H9 (cell line): ENCODE results near the gene EGR4. TPM values are rescaled to one million over a fixed set of nuclear protein-coding genes. Genes with fewer than 3 reads are reported as not detected.

Experiments used
- DNase-seq: peaks from one replicate; pipeline ENCODE4 v3.0.0-alpha.2; 2017
- H2AFZ ChIP-seq: one replicate; pipeline ENCODE4 v1.6.1; 2013; ENCODE audit warnings: mild to moderate bottlenecking, low read length, control low read depth, moderate library complexity
- H2AK5ac ChIP-seq: 2 replicates; pipeline ENCODE4 v1.6.1; 2013; ENCODE audit warnings: low read length, control low read depth, mixed read lengths; ENCODE audit not compliant: insufficient read length
- H2BK120ac ChIP-seq: one replicate; pipeline ENCODE4 v1.6.1; 2013; ENCODE audit warnings: low read depth, mild to moderate bottlenecking, low read length, control low read depth, inconsistent platforms; ENCODE audit not compliant: poor library complexity, severe bottlenecking
- H2BK12ac ChIP-seq: 2 replicates; pipeline ENCODE4 v1.6.1; 2013; ENCODE audit warnings: low read length, control low read depth, mixed read lengths, low read depth; ENCODE audit not compliant: insufficient read length
- H2BK15ac ChIP-seq: 2 replicates; pipeline ENCODE4 v1.6.1; 2013; ENCODE audit warnings: low read depth, low read length, control low read depth
- H2BK20ac ChIP-seq: one replicate; pipeline ENCODE4 v1.6.1; 2013; ENCODE audit warnings: low read depth, mild to moderate bottlenecking, low read length, control low read depth, inconsistent platforms; ENCODE audit not compliant: poor library complexity, severe bottlenecking
- H2BK5ac ChIP-seq: 2 replicates; pipeline ENCODE4 v1.6.1; 2013; ENCODE audit warnings: low read length, control low read depth, mixed read lengths; ENCODE audit not compliant: insufficient read length
- H3K14ac ChIP-seq: 2 replicates; pipeline ENCODE4 v1.6.1; 2013; ENCODE audit warnings: low read length, control low read depth; ENCODE audit not compliant: insufficient read depth
- H3K18ac ChIP-seq: 2 replicates; pipeline ENCODE4 v1.6.1; 2013; ENCODE audit warnings: low read depth, mild to moderate bottlenecking, mixed read lengths, low read length, control low read depth; ENCODE audit not compliant: insufficient read length
- H3K23ac ChIP-seq: 2 replicates; pipeline ENCODE4 v1.6.1; 2013; ENCODE audit warnings: low read length, control low read depth, mixed read lengths, low read depth; ENCODE audit not compliant: insufficient read length
- H3K23me2 ChIP-seq: 2 replicates; pipeline ENCODE4 v1.6.1; 2013; ENCODE audit warnings: low read depth, mild to moderate bottlenecking, mixed read lengths, low read length, control low read depth; ENCODE audit not compliant: insufficient read length, poor library complexity, severe bottlenecking
- H3K27ac ChIP-seq: 2 replicates; pipeline ENCODE4 v1.5.1; 2013; ENCODE audit warnings: low read length, control low read depth, mixed read lengths, low read depth; ENCODE audit not compliant: insufficient read length
- H3K27me3 ChIP-seq: 2 replicates; pipeline ENCODE4 v1.6.1; 2013; ENCODE audit warnings: low read length, control low read depth, inconsistent platforms; ENCODE audit not compliant: insufficient read depth
- H3K4ac ChIP-seq: 2 replicates; pipeline ENCODE4 v1.6.1; 2013; ENCODE audit warnings: low read depth, mild to moderate bottlenecking, control low read depth, inconsistent platforms, low read length, moderate library complexity
- H3K4me1 ChIP-seq: 2 replicates; pipeline ENCODE4 v1.6.1; 2013; ENCODE audit warnings: low read length, control low read depth, inconsistent platforms; ENCODE audit not compliant: insufficient read depth
- H3K4me2 ChIP-seq: 2 replicates; pipeline ENCODE4 v1.6.1; 2013; ENCODE audit warnings: low read length, control low read depth, mixed read lengths; ENCODE audit not compliant: insufficient read length, insufficient read depth
- H3K56ac ChIP-seq: 2 replicates; pipeline ENCODE4 v1.6.1; 2013; ENCODE audit warnings: low read depth, mild to moderate bottlenecking, mixed read lengths, low read length, control low read depth; ENCODE audit not compliant: insufficient read length
- H3K79me1 ChIP-seq: 2 replicates; pipeline ENCODE4 v1.6.1; 2013; ENCODE audit warnings: low read depth, mild to moderate bottlenecking, moderate library complexity, low read length, control low read depth, inconsistent platforms; ENCODE audit not compliant: insufficient read depth, poor library complexity, severe bottlenecking
- H3K79me2 ChIP-seq: 2 replicates; pipeline ENCODE4 v1.6.1; 2013; ENCODE audit warnings: low read length, control low read depth, inconsistent platforms; ENCODE audit not compliant: insufficient read depth
- H3K9ac ChIP-seq: 2 replicates; pipeline ENCODE4 v1.6.1; 2013; ENCODE audit warnings: low read length, control low read depth, mixed read lengths; ENCODE audit not compliant: insufficient read length; ENCODE audit errors: extremely low read depth
- H3K9me3 ChIP-seq: one replicate; pipeline ENCODE4 v1.6.1; 2013; ENCODE audit warnings: low read depth, low read length, inconsistent platforms; ENCODE audit not compliant: control insufficient read depth
- H3T11ph ChIP-seq: one replicate; pipeline ENCODE4 v1.6.1; 2013; ENCODE audit warnings: mild to moderate bottlenecking, low read length, control low read depth, inconsistent platforms
- H4K20me1 ChIP-seq: one replicate; pipeline ENCODE4 v1.6.1; 2013; ENCODE audit not compliant: control insufficient read depth, insufficient read length, insufficient read depth
- H4K5ac ChIP-seq: 2 replicates; pipeline ENCODE4 v1.6.1; 2013; ENCODE audit warnings: low read depth, mild to moderate bottlenecking, mixed read lengths, low read length, control low read depth; ENCODE audit not compliant: insufficient read length
- H4K8ac ChIP-seq: replicated peaks from 2 replicates; pipeline ENCODE4 v1.6.1; 2013; ENCODE audit warnings: low read length, control low read depth, mixed read lengths, low read depth; ENCODE audit not compliant: insufficient read length
- H4K91ac ChIP-seq: 2 replicates; pipeline ENCODE4 v1.6.1; 2013; ENCODE audit warnings: low read depth, mild to moderate bottlenecking, moderate library complexity, mixed read lengths, low read length, control low read depth; ENCODE audit not compliant: insufficient read length
- H3K27ac Mint-ChIP-seq, 3 experiments: 2 replicates in 2 of 3; 3 replicates in 1 of 3; pipeline ENCODE4 v1.8.0; 2020 to 2021; ENCODE audit warnings: mixed read lengths in 3 of 3, mild to moderate bottlenecking in 1 of 3, moderate library complexity in 1 of 3
- H3K27me3 Mint-ChIP-seq: 2 replicates; pipeline ENCODE4 v1.8.0; 2021; ENCODE audit warnings: low read depth, mild to moderate bottlenecking, moderate library complexity, mixed read lengths
- H3K36me3 Mint-ChIP-seq, 3 experiments: 2 replicates in 2 of 3; 3 replicates in 1 of 3; pipeline ENCODE4 v1.8.0; 2020 to 2021; ENCODE audit warnings: low read depth in 3 of 3, mixed read lengths in 3 of 3; ENCODE audit not compliant: insufficient read depth in 1 of 3
- H3K4me1 Mint-ChIP-seq, 2 experiments: 2 replicates each; pipeline ENCODE4 v1.8.0; 2020; ENCODE audit warnings: mixed read lengths in 2 of 2
- H3K4me3 Mint-ChIP-seq, 2 experiments: 2 replicates in 1 of 2; 3 replicates in 1 of 2; pipeline ENCODE4 v1.8.0; 2020 to 2021; ENCODE audit warnings: mild to moderate bottlenecking in 2 of 2, mixed read lengths in 2 of 2, moderate library complexity in 1 of 2
- H3K9me3 Mint-ChIP-seq, 2 experiments: 2 replicates in 1 of 2; 3 replicates in 1 of 2; pipeline ENCODE4 v1.8.0; 2020; ENCODE audit warnings: mild to moderate bottlenecking in 2 of 2, mixed read lengths in 2 of 2, moderate library complexity in 1 of 2
- CTCF ChIP-seq: fragments of 200-600 bp; sonication (generic); conservative IDR thresholded peaks from 3 replicates; pipeline ENCODE4 v1.8.0; 2021; ENCODE audit warnings: antibody characterized with exemption, mild to moderate bottlenecking
- WGBS: extraction: QIAGEN DNeasy Blood & Tissue Kit; methylation state at CpG from one replicate; pipeline ENCODE4 v1.1.7; 2013; ENCODE audit warnings: missing lambda C conversion rate, low lambda C conversion rate, mixed read lengths; ENCODE audit not compliant: insufficient read length; ENCODE audit errors: extremely low coverage; 5-methylcytosine and 5-hydroxymethylcytosine counted together
- total RNA-seq: library from RNA; stranded (reverse); gene quantifications from 2 replicates; pipeline ENCODE4 v1.2.1, GENCODE V29; 2021

The EGR4 gene
- total RNA-seq, 1 experiment from 2014 or later: 0.85 TPM

- no peak overlapping the region for H3K14ac ChIP-seq
- no peak overlapping the region for H2BK20ac ChIP-seq
- TF ChIP-seq CTCF: no peak
- H3K56ac ChIP-seq: no peak overlapping the region
- H3K4me1 ChIP-seq: no peaks in the 10 kb centered on the region
- H2AK5ac ChIP-seq: no peak overlapping the region
- H2BK120ac ChIP-seq: no peak overlapping the region
- Mint-ChIP-seq H3K9me3 (no peaks in the 10 kb centered on the region), H3K27ac (no peak overlapping the region), H3K4me1 (no peaks in the 10 kb centered on the region), H3K36me3 (no peaks in the 10 kb centered on the region), H3K4me3 (no peak overlapping the region), H3K27me3 (peaks cover 11% of the 10 kb centered on the region)
- WGBS: no CpG with 5 or more reads among the region's 3 CpGs
- no peak overlapping the region for H4K8ac ChIP-seq
- no peak overlapping the region for H2AFZ ChIP-seq
- no peaks in the 10 kb centered on the region for H3K79me2 ChIP-seq
- H2BK5ac ChIP-seq: no peak overlapping the region
- no peak overlapping the region for H2BK15ac ChIP-seq
- H3K27me3 ChIP-seq: no peaks in the 10 kb centered on the region
- no peak overlapping the region for H3K4me2 ChIP-seq
- H4K91ac ChIP-seq: no peak overlapping the region
- no peak overlapping the region for H3K9ac ChIP-seq
- H3K9me3 ChIP-seq: no peaks in the 10 kb centered on the region
- DNase-seq: no peak
- no peak overlapping the region for H3T11ph ChIP-seq
- H4K20me1 ChIP-seq: no peaks in the 10 kb centered on the region
- H3K18ac ChIP-seq: no peak overlapping the region
- no peak overlapping the region for H3K27ac ChIP-seq
- no peaks in the 10 kb centered on the region for H3K23me2 ChIP-seq
- no peak overlapping the region for H4K5ac ChIP-seq
- H2BK12ac ChIP-seq: no peak overlapping the region
- no peaks in the 10 kb centered on the region for H3K79me1 ChIP-seq
- H3K4ac ChIP-seq: no peak overlapping the region
- H3K23ac ChIP-seq: no peak overlapping the region
Measured at GRCh38 chr2:73341039-73341438, 47.7 kb upstream of the EGR4 start.
